Stimulated activated CD4-positive, alpha-beta T cell treated with anti-CD3 and anti-CD28 coated beads, Interleukin-15, amount 100 ng/mL, for 48 hours (primary cell): ENCODE results near the gene RNF183.
A peak's percentile ranks its signal among the peaks of the same experiment; 100 is the strongest.

ENCODE experiments used
- DNase-seq, 2 donors: peaks; one replicate each; pipeline ENCODE4 v3.0.0-alpha.2; 2020; ENCODE audit warnings: low read depth in 2 of 2

The RNF183 gene

GRCh38 chr9:113302792-113303418 is at the start of gene RNF183:
RNF183 (minus strand) TSS chr9:113303376; CDS start chr9:113298184, 5,192 bp downstream.
- no peak for DNase-seq

- no peak for DNase-seq
These were observed 49.2 kb upstream of the RNF183 start for GRCh38 chr9:113352411-113352810.

GRCh38 chr9:113352006-113352405 is 48.8 kb upstream of the RNF183 start:
- no peak for DNase-seq

- DNase-seq: peak in 1 of 2 donors; percentile 34
These were observed 47.8 kb upstream of the RNF183 start for GRCh38 chr9:113350937-113351336.

- no peak for DNase-seq
These were observed 47.0 kb upstream of the RNF183 start for GRCh38 chr9:113350107-113350661.

- no peak for DNase-seq
These were observed 46.4 kb upstream of the RNF183 start, which contains the start of gene BSPRY for GRCh38 chr9:113349445-113350094. BSPRY (plus strand) TSS chr9:113349541; CDS start chr9:113349580, 39 bp downstream.

- no peak for DNase-seq
These were observed 45.9 kb upstream of the RNF183 start for GRCh38 chr9:113349066-113349444.

- no peak for DNase-seq
These were observed 45.3 kb upstream of the RNF183 start for GRCh38 chr9:113348437-113348836.

GRCh38 chr9:113345671-113346070 is 42.5 kb upstream of the RNF183 start:
- no peak for DNase-seq

GRCh38 chr9:113345190-113345589 is 42.0 kb upstream of the RNF183 start:
- no peak for DNase-seq

- DNase-seq: no peak
These were observed 40.6 kb upstream of the RNF183 start for GRCh38 chr9:113343732-113344231.

- no peak for DNase-seq
These were observed 38.7 kb upstream of the RNF183 start for GRCh38 chr9:113341712-113342410.

GRCh38 chr9:113340011-113340699 is 37.0 kb upstream of the RNF183 start, which contains the start of gene WDR31:
WDR31 (minus strand) TSS chr9:113340275; CDS start chr9:113332022, 8,253 bp downstream.
- DNase-seq: peak; percentile 73 to 81

GRCh38 chr9:113337714-113338113 is 34.5 kb upstream of the RNF183 start:
- no peak for DNase-seq

- no peak for DNase-seq
These were observed 28.6 kb upstream of the RNF183 start for GRCh38 chr9:113331780-113332179.

- DNase-seq: no peak
These were observed 25.0 kb upstream of the RNF183 start for GRCh38 chr9:113328045-113328782.

GRCh38 chr9:113326230-113326629 is 23.1 kb upstream of the RNF183 start:
- no peak for DNase-seq

GRCh38 chr9:113322671-113323070 is 19.5 kb upstream of the RNF183 start:
- no peak for DNase-seq

- DNase-seq: no peak
These were observed 16.9 kb upstream of the RNF183 start for GRCh38 chr9:113320051-113320450.

- DNase-seq: no peak
These were observed 15.9 kb upstream of the RNF183 start for GRCh38 chr9:113319054-113319453.

GRCh38 chr9:113317777-113318176 is 14.6 kb upstream of the RNF183 start:
- DNase-seq: no peak
